HG03575 (cell line): Measurements from ENCODE around the gene XDH.

Experiments used
- ATAC-seq: cut with Tn5 transposase; IDR thresholded peaks from one replicate; pipeline ENCODE4 v1.9.1; 2021; ENCODE audit not compliant: unreplicated experiment, insufficient number of reproducible peaks, low FRiP score; ENCODE audit errors: extremely low read depth

Gene XDH

DNA sequence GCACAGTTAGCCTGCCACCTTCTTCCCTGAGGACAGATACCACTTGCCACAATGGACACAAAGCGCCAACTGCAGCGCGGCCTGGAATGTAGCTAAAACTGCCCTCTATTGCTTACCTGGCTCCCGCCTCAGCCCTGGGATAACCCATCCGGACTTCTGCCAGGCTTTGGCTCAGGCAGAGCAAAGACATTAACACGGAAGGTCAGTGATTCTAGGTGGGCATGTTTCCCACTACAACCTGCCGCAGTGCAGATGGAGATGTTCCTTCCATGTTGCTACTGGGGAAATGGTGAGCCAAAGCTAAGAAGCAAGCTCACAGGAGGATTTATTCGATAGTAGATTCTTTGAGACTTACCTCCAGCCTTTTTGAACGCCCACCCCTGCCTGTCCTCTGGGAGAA, 74.8 kb downstream of the XDH start:
- ATAC-seq = no peak

GRCh38 chr2:31337860-31338259, 76.7 kb downstream of the XDH start:
- ATAC-seq = no peak

DNA sequence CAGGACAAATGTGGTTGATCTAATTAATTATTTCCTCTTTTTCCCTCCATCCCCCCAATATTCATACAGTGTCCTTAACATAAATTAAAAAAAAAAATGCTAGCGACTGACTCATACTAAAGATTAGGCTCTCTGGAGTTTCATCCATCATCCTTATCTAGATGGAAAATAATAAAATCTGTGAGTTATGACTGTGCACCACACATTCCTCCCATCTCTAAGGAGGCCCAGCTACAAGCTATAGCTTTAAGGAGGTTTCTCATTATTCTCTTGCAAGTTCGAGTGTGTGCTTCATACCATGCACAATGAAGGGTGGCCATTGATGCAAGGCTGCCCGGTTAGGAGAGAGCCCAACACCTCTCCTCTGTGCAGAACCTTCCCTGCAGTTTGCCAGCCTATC, 77.3 kb downstream of the XDH start:
- no peak for ATAC-seq

DNA sequence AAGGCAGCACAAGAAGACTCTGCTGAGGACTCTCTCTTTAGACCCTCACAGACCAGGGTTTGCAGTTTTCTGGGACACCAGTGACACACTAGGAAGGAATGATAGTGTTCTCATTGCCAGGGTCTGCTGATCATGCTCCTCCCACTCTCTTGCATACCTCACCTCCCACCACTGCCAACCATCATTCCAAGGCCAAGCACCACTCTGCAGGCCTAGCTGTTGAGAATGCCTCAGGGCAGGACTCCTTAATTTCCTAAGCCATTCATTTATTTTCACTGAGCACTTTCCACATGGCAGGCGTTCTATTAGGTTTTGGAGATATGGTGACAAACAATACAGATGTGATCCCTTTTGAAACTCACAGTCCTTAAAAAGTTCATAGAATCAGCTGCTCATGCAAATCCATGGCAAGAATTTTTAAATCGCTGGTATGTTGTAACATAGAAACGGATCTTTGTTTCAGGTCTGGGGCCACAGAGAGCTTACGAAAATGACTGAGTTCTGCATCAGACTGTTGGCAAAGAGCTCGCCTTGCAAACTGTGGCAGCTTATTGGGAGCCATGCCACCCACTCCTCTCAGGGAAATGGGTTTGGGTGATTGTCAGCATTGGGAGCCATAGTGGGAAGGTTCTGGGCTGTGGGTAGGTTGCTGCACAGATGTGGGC, 78.5 kb downstream of the XDH start:
- ATAC-seq = no peak

DNA sequence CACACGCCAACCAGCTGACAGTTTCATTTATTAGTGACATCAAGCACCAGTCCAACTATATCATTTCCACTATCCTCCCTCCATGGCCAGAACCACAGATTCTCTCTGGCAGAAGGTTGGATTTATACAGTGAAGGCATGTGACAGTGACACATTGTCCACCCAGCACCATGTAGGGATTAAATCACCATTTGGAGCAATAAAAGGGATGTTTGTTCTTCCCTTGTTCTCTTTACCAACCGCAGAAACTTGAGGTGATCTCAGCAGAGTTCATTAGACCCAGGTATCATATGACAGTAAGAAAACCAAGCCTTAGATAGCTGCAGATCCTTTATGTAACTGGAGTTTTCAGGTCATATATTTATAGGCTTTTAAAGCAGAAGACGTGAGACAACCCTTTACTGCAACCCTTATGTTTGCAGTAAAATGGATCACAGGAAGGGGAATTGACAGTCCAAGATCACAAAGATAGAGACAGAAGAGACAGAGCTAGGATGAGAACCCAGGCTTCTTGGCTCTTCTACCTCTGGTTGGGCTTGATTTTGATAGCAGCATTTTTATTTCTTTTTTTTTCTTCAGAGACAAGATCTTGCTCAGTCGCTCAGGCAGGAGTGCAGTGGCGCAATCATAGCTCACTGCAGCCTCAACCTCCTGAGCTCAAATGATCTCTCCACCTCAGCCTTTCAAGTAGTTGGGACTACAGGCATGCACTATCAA, 80.1 kb downstream of the XDH start:
- ATAC-seq = no peak

DNA sequence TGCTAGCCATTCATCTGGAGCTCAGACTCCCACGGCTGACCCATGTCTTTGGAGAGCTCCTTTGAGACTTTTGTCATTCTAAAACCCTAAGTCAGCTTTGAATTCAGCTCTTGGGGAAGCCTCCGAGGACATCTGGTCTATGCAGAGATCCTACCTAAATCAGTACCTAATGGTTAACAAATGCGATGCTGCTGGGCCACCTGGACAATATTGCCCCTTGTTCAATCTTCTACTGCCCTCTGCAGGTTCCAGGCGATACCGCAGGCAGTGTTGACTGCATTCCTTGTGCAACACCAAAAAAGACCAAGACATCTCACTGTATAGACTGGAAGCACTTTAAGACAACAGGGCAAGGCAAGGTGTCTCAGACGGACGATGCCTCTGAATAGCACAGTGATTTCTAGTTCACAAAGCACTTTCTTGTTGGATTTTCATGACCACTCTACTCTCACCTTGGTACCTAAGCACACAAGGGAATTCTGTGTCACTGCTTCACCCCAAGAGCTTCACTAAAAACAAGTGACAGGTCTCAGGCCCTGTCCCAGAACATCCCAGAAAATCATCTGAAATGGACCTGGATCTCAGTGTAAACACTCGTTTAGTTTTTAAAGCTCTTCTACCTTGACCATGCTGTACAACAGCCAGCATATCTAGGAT, 80.9 kb downstream of the XDH start:
- ATAC-seq = no peak

DNA sequence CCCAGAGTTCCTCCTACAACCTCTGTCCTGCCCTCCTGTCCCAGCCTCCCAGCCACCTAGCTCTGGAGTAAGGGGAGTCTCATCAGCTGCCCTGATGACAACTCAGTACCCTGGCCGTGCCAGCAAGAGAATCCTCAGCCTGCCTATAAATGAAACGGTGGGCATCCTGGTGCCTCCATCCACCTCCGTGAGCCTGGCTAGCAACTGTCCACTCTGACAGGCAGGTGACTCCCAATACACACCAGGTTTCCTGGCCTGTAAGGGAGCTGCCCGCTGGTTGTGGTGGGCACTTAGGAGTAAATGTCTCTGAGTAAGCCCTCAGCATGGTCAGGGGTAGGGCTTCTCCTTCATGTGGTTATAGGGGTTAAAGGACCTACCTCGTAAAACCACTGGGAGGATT, 81.5 kb downstream of the XDH start:
- ATAC-seq = no peak

DNA sequence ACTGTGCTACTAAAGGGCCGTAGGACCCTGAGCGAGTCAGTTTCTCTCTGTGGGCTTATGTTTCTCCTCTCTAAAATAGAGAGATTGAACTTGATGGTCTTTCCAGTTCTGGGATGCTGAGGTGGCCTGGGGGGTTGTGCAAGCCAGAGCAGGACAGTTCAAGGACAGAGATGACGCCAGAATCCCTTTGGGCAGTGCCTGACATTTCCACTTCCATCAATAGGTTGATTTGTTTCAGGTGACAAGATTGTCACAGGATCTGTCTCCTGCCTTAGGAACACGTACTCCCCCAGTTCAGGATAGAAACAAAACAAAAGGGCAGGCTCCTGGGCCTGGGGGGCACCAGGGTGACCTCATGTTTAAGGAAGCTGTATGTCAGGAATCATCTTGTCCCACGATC, 82.0 kb downstream of the XDH start:
- ATAC-seq = no peak

- ATAC-seq = no peak
These were observed 83.4 kb downstream of the XDH start for GRCh38 chr2:31331156-31331555.

DNA sequence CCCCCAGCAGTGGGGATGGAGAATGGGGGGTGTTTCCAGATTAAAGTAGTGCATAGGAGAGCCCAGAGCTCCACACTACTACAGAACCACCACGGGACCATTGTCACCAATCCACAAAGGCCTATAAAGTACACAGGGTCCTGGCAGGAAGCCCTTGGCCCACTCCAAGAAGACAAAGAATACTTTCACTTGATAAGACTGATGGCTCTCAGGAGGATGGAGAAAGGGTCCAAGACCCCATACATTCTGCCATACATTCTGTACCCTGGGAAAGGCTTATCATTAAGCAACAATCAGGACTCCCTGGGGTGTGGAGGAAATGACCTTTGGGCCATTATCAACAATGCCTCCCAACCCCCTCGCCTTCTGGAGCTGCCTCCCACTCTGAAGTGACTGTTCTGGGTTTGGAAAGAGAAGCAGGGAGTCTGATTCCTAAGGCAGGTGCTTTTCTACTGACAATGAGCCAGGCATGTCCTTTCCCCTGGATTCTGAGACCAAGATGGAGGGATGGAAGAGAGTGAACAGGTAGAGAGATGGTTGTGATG, 85.4 kb downstream of the XDH start:
- ATAC-seq = no peak

GRCh38 chr2:31328026-31328425, 86.5 kb downstream of the XDH start:
- ATAC-seq = no peak

- ATAC-seq = no peak
These were observed 87.0 kb downstream of the XDH start for GRCh38 chr2:31327505-31327904.

DNA sequence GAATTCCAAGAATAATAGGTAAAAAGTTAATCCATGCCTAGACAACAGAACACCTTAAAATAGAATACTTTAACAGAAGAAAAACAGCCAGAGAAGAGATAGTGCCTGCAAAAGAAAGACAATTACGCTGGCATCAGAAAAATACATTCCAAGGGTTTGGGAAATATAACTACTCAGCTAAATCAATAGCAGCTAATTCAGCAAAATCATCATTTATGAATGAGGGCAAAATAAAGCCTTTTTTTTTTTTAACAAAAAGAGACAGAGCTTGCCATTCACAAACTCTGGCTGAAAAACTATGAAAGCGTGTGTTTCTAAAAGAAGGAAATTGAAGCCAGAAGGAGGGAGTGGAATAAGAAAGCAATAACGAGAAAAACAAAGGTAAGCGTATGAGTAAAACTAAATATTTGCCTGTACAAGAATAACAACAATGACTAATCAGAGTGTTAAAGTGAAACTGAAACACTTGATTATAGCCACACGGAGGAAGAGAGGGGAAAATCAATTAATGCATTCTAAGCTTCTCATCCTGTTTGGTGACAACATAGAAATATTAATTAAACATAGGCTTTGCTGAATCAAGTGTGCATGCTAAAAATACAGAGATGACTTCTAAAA, 90.4 kb downstream of the XDH start:
- ATAC-seq = peak; percentile 77

DNA sequence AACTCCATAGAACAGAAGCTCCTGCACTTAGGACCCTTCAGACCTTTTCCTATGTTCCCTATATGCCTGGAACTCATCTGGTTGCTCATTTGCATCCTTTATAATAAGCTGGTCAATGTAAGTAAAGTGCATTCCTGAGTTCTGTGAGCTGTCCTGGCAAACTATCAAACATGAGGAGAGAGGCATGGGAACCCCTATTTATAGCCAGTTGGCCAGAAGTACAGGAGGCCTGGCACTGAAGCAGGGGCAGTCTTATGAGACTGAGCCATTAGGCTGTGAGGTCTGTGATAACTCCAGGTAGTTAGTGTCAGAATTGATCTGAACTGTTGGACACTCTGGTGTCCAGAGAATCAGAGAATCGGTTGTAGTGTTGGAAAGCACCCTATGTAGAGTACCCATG, 92.2 kb downstream of the XDH start:
- no peak for ATAC-seq

DNA sequence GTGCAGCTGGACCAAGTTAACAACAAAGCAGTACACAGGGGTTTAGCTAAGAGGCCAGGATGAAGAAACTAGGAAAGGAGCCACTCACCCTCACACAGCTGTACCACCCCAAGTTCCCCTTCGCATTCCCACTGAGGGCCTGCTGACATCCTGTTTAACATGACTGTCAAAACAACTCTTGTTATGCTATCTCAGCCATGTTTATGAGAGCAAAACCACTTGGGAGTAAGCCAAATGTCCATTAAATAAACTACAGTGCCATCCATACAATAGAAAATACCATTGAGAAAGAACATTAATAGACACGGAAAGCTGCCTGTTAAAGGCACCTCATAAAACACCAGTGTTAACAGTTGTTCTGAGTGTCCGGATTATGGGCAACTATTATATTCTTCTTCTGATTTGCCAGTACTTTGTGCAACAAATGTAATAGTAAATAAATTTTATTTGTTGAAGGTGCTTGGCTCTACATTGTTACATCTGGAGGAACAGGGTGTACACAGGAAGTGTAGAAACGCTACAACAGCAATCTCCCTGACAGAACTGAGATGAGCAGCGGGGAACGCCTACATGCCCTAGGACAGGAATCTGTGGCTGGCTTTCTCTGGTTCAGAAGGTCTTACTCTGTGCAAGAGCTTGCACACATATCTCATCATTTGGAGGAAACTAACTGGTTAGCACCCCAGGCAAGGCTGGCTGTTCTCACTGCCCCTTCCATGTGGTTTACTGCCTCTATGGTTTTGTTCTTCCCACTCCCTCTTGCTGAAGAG, 95.0 kb downstream of the XDH start:
- peak; percentile 33 for ATAC-seq

DNA sequence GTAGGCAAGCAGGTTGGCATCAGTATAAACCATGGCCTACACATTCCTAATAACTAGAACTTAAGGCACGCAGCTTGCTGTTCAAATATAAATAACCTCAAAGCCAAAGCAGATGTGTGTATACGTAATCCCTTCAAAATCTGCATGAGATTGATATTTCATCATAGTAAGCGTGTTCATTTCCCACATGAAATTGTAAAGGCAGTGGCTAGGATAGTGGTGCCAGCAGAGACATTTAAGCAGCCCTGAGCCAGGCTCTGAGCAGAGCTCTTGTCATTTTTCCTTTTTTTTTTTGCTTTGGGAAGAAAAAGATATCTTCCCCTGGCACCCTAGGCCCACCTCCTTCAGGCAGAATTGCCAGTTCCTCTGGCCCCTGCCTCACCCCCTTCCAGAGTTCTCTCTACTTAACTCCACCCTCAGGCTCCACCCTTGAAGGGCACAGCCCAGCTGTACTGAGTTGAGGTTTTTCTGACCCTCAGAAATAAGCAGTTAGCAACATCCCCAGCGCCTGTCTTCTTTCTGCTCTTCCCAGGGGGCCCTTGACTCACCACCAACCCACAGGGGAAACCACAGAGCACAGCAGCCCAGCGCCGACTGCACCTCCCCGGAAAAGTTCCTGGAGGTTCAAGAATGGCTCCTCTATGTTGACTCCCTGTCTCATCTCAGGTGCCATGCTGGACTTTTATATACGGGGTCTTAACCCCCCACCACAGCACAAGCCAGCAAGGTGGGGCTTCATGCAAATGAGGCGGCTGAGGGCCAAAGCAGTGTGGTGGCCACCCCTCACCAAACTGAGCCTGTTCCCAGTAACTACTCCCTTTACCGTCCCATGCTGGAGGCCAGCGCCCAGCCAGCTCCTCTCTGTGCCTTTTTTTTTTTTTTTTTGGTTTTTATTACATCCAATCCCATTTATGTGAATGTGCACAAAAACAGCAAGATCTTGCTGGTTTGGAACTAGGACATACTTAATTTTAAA, 95.9 kb downstream of the XDH start:
- no peak for ATAC-seq

DNA sequence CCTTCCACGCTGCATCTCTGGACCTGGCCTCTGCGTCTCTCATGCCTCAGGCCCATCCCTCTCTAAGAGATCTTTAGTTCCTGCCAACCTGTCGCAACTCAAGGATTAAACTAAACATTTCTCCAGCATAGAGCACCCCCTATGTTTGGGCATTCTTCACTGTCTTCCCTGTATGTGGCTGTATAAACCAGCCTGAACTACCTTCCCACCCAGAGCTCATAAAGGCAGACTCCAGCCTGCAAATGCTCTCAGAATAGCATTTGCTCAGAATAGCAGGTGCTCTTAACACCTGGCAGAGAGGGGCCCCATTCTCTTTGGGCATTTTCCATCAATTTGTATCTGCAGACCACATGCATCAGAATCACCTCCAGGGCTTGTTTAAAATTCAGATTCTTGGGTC, 97.1 kb downstream of the XDH start:
- no peak for ATAC-seq

DNA sequence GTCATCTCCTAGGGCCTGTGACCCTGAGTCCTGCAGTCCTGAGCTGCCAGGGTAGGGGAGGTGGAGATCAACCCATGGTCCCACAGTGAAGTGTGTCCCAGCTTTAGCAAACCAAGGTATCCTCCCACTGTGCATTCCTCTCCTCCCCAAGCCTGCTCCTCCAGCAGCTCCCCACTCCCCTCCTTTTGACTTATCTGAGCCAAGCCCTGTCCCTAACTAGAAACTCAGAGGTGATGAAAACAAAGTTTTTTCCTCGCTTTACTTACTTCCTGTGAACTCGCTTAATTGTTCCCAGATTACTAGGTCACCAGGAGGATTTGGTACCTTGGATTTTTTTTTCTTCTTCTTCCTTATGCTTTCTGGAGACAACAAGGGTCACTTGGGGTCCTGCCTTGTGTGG, 99.8 kb downstream of the XDH start:
- ATAC-seq = no peak
